Ecto neural progenitor cell (in vitro differentiated cells): ENCODE measurements around the gene FBXW12.
"Not testable (repeated sequence)": the region's sequence is repeated elsewhere in the genome, so short reads cannot be mapped to it uniquely, and the experiment has no call there.

Experiments used
- DNase-seq: peaks from one replicate; pipeline ENCODE4 v3.0.0-alpha.2; 2018; ENCODE audit warnings: low spot score

The FBXW12 gene, protein sequence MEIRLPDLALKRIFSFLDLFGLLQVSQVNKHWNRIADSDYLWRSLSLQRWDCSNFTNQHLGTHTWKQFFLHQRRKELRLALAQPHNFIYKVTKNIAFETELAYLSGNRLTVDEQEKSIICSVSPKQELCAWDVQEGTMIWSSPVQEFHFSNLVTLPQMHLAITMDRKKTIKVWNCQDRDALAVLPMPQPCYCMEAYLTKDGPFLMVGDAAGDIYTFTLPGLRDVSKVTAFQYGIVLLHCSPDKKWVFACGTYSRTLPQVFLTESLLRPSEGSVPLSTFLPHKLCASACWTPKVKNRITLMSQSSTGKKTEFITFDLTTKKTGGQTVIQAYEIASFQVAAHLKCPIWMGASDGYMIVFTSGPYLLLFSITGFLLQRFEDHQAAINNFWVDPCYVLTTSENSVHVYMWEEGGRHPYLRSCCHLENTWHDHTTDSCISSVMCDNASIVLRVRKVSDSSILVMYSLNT

DNA sequence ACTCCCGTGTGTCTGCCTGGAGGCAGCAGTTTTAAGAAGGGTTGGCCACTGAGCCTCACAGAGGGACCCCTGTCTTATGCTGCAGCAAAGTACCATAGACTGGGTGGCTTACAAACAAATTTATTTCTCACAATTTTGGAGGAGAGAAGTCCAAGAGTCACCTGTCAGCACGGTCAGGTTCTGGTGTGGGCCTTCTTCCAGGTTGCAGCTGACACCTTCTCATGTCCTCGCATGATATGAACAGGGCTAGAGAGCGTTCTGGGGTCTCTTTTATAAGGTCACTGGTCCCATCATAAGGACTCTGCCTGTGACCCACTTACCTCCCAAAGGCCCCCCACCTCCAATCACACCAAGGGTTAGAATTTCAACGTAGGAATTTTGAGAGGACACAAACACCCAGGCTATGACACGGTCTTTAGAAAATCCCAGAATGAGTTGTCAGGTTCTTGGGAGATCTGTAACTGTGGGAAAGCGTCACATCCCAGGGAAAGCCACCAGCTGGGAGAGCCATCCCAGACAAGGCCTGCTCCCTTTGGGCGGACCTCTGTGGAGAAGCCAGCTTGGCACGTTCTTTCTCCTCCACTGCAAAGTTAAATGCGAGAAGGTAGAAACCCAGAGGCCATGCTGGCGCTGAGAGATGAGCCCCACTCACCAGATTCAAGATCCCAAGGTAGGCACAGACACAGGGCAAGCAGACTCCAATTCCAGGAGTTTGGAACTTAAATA lies at the start of gene FBXW12:
Gene FBXW12 (plus strand): TSS at position 569 of the 726 bp plus-strand sequence. CDS start 549 bp downstream, outside the sequence.
- DNase-seq, result no peak

- DNase-seq, result not testable (repeated sequence)
Observed at GRCh38 chr3:48331706-48332435, 40.1 kb upstream of the FBXW12 start.

DNA sequence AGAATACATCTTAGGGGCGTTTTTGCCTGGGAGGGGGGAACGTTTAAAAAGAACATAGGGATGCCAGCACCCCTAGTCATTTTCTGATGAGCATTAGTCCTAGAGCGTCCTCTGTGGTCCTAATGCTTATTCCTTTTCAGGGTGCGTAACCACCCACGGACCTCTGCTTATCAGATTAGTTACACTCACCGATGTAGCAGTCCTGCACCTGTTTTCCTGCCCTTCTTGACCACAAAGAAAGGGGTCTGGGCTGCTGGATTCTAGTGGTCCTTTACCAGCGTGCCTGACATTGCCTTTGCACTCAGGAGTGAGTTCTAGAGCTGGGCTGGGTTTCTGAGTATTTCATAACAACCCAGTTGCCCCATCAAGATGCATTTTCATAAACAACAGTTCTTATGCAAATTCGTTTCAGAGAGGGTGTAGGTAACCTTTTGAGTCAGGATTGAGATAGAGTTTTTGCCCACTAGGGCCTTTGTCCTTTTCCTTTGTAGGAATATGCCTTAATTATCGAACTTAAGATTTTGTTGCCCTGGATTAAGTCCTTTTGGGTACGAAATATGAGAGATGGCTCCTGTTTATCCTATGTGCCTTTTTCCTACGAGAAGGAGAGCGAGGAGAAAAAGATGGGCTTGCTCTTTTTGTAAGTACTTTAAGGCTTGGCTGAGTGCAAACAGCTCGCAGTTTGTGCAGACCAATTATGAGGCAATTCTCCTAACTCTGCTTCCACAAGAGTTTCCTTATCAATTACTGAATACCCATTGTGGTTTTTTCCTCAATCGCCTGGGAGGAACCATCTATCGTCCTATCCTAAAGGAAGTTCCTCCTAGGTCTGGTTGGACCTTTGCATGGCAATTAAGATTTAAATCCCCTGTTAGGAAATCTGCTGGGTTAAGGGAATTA lies 38.4 kb upstream of the FBXW12 start, which contains the start of gene SPINK8:
Gene SPINK8 (minus strand): TSS at position 316 of the 900 bp plus-strand sequence. CDS start 5,320 bp downstream, outside the sequence.
- not testable (repeated sequence) for DNase-seq

- DNase-seq, result no peak
Observed at GRCh38 chr3:48334605-48335004, 37.4 kb upstream of the FBXW12 start.

- DNase-seq, result not testable (repeated sequence)
Observed at GRCh38 chr3:48335286-48335685, 36.7 kb upstream of the FBXW12 start.

DNA sequence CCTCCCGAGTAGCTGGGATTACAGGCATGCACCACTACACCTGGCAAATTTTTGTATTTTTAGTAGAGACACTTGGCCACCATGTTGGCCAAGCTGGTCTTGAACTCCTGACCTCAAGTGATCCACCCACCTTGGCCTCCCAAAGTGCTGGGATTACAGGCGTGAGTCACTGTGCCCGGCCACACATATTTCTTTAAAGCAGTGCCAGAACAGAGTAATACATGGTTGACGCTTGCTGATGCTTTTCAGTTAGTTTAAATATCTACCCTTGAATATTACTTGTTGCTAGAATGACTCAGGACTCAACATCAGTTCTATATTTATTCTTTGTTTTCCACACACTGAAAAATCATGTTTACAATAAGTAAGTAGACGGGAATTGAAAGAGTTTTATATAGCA lies 34.5 kb upstream of the FBXW12 start:
- not testable (repeated sequence) for DNase-seq

DNA sequence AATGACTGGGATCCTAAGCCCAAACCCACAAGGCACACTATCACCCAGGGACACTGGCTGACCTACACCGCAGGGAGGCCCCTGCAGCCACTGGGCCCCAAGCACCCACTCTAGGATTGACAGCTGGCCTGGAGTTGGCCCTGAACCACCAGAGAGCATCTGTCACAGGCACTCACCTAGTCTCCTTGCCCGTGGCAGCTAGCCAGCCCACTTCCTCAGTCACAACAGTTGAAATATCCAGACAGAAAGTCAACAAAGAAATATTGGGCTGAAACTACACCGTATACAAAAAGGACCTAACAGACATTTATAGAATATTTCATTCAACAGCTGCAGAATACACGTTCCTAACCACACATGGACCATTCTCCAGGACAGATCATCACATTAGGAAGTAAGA lies 33.4 kb upstream of the FBXW12 start:
- DNase-seq, result no peak

GRCh38 chr3:48343432-48343831 lies 28.6 kb upstream of the FBXW12 start:
- DNase-seq, result no peak

DNA sequence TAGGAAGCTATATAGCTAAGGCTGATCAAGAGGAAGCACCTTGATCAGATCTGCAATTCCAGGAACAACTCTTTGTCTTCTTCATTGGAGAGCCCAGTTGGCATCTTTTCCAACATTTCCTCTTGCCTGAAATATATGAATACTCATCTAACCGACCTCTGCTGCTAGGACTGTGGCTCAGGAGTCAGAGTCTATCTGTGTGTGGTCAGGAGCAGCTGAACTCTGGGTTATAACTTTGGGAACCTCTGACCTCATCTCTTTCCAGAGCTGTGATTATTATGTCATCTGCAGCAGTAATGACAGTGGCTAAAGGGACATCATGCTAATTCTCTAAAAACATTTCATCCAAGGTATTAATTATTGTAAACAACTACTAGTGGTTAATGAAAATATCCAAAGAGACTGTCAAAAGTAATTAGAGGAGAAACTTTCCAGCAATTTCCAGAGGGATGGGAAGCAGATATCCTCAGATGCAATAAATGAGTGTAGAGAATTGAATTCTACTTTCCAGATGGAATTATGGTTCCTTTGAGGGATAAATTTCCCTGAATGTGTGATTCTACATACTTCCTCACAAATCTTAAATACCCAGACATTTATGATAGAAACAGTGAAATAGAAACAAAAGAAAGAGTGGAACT lies 27.0 kb upstream of the FBXW12 start:
- DNase-seq, result no peak

DNA sequence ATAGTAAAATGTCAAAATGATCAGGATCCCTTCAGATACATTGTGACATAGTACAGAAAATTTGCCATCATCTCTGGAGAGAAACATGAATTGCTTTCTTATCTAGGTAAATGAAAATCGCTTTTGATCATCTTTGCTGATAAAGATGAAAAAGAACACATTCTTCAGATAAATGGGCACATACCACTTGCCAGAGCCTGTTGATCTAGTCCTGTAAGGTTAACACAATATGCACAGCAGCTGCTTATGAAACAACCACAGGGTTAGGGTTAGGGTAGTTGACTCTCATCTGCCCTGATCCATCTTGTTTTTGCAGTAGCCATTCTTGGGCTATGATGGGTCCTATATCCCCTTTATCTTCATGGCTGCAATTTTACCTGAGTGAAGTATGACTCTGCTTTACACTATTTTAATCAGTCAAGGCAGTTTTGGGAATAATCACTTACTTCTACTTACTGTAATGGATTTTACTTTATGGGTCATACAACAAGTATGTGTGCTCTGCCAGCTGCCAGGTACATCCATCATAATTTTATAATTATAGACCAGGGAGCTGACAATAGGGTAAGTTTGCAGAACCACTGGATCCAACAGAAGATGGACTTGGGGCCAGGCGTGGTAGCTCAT lies 26.0 kb upstream of the FBXW12 start:
- DNase-seq, result no peak

DNA sequence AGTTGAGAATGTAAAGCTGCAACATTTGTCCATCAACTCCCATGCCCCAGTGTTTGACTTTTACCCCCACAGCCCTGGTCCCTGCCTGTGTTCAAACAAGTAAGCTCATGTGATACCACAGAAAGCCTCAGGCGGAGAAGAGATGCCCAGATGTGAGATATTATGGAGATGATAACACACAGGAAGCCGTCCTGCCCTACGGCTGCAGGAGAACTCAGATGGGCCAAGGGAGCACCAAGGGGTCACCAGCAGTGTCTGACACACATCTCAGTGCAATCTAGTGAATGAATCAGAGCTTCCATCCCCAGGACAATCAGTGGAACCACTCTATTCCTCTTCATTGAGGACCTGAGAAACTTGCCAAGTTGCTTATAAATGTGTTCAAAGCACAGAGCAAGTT lies 24.5 kb upstream of the FBXW12 start:
- no peak for DNase-seq

DNA sequence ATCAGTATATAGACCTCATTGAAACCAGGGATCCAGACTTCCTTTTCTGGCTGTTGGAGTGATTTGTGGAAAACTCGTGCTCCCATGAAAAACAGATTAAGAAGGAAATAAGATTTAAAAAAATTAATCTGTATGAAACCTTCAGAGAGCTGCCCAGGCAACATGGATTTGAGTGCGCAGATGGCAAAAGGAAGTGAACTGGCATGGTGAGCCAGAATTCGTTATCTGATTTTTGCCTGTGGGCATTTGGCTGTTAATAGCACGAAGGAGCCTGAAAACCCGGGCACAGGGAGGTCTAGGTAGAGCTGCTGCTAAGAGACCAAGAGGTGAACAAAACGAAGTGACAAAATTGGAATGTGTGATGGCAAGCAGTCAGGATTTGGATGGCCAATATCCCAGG lies 19.5 kb upstream of the FBXW12 start:
- no peak for DNase-seq

DNA sequence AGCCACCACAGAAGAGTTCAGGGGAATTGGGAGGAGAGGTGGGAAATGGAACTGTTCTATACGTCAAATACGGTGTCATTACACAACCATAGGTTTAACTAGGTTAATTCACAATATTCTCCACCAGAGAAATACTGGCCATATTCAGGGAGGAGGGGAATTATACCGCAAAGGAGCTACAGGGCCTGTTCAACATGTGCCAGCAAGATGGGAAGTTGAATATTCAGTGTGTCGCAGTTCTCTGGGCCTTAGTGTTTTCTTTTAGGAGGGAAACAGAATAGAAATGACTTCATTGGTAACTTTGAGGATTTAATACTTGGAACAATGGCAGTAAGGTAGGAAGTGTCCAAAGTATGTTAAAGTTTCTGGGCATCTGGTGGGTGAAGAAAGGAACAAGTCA lies 18.0 kb upstream of the FBXW12 start:
- DNase-seq, result no peak

DNA sequence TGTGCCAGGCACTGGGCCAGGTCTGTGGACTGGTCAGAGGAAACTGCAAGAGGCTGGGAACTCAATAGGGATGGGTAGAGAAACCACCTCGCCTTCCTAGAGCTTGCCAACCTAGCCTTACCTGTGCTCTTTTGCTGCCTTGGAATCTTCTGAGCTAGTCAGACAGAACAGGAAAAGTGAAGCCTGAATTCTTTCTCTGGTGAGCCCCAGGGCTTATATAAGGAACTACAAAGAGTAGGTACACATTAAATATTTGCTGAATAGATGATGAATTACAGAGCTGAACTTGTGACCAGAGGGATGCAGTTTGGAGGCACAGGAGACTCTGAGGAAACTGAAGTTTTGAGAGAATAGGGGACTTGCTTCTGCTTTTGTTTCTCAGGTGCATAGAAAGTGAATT lies 15.6 kb upstream of the FBXW12 start:
- DNase-seq, result peak; percentile 7

DNA sequence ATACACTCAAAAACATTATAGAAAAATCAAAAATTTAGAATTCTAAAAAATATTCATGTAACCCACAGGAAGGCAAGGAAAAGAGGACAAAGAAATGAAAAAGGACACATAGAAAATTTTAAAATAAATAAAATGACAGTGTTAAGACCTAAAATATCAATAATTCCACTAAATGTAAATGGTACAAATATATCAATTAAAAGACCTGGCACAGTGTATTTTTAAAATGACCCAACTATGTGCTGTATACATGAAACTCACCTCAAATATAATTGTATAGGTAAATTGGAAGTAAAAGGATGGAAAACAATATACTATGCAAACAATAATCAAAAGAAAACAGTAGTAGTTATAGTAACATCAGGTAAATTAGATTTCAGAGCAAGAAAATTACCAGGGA lies 10.1 kb upstream of the FBXW12 start:
- DNase-seq, result no peak

- no peak for DNase-seq
Observed at GRCh38 chr3:48364840-48365239, 7.2 kb upstream of the FBXW12 start.

- DNase-seq, result no peak
Observed at GRCh38 chr3:48367201-48367600, 4.8 kb upstream of the FBXW12 start.

- DNase-seq, result no peak
Observed at GRCh38 chr3:48369693-48370332, 2.2 kb upstream of the FBXW12 start.

DNA sequence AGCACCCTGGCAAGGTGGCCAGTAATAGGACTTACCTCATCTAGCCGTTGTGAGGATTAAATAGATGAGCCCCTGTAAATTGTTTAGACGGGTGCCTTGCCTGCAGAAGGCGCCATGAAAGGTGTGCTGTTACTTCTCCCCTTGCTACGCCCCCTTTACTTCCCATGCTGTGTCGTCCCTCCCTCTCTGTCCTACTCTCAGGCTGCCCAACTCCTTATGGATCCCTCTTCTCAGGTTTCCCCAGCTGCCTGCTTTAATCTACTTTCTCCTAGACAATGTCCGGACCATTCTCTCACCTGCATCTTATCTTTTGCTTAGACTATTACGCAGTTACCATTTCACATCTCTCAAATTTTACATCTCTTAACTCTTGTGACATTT lies 1.7 kb upstream of the FBXW12 start:
- no peak for DNase-seq

- DNase-seq, result no peak
Observed at GRCh38 chr3:48372377-48372770, 355 bp downstream of the FBXW12 start.
